ENCODE results near the gene CYB5R2.

Gene CYB5R2

DNA sequence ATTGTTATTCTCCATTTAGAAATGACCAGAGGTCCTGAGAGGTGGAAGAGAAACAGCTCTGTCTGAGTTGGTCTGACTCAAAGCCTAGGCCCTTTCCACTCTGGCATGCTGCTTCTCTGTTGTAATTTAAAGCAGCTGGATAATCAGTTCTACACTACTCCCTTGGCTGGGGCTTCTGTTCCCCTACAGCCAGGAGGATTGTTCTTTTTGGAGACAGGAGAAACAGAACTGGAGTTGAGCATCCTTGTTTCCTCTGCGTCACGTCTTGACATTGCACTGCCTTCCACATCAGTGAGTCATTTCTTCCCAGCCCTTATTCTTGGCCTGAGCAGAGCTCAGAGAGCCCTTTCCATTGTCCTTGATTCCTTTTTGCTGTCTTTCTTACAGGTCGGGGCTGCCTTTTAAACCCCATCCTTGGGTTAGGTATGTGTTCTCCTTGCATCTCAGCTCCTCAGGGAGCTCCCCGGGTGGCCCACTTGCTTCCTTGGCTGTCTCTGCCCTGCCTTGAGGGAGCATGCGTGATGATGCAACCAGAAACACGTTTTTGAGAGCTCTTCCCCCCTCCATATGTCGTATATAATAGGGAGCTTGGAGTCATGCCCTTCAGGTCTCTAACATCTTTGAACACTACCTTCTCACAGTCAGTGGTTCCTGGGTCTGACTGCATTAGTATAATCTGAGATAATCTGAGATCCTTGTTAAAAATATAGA, 35.7 kb downstream of the CYB5R2 start:
- ChIA-PET CTCF (interaction anchor here (0.8 to 3.1 kb wide), 8 partner anchors 10 to 125 kb away, joined by 3 to 10 read pairs (median 3); no protein-coding TSS in a partner anchor), POLR2A (no interaction called here)
- TF ChIP-seq, protein P1, sequence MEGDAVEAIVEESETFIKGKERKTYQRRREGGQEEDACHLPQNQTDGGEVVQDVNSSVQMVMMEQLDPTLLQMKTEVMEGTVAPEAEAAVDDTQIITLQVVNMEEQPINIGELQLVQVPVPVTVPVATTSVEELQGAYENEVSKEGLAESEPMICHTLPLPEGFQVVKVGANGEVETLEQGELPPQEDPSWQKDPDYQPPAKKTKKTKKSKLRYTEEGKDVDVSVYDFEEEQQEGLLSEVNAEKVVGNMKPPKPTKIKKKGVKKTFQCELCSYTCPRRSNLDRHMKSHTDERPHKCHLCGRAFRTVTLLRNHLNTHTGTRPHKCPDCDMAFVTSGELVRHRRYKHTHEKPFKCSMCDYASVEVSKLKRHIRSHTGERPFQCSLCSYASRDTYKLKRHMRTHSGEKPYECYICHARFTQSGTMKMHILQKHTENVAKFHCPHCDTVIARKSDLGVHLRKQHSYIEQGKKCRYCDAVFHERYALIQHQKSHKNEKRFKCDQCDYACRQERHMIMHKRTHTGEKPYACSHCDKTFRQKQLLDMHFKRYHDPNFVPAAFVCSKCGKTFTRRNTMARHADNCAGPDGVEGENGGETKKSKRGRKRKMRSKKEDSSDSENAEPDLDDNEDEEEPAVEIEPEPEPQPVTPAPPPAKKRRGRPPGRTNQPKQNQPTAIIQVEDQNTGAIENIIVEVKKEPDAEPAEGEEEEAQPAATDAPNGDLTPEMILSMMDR (IDR thresholded peaks at IDR 0.05; ENCODE audit: control extremely low read depth, extremely low read depth, low read depth, missing control alignments), result no peak
- DNase-seq (ENCODE audit: extremely low spot score), result no peak

DNA sequence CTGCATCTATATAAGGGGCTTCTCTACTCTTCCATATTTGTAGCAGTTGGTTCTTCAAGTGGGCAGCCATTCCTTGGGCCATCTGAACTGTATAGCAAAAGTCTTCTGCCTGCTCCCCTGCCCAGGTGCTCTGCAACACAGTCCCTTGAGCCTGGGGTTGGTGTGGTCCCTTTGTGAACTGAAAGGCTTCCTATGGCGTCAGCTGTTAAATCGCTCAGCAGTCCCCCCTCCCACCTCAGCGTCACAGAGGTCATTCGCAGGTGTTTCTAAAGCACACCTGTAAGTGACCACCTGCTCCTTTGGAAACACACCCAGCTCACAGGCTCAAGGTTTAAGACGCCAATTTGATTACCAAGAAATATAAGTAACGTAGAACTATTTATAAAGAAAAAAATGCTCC, 37.0 kb downstream of the CYB5R2 start:
- no peak for DNase-seq (ENCODE audit: extremely low spot score)
- CTCF ChIA-PET, result interaction anchor here (0.8 to 3.1 kb wide), 3 partner anchors 8 to 351 kb away, joined by 3 to 10 read pairs (median 3); partner anchors contain the start of gene EIF3F
- TF ChIP-seq, protein P1 (IDR thresholded peaks at IDR 0.05; ENCODE audit: control extremely low read depth, extremely low read depth, low read depth, missing control alignments), result no peak
- POLR2A ChIA-PET, result no interaction called here

DNA sequence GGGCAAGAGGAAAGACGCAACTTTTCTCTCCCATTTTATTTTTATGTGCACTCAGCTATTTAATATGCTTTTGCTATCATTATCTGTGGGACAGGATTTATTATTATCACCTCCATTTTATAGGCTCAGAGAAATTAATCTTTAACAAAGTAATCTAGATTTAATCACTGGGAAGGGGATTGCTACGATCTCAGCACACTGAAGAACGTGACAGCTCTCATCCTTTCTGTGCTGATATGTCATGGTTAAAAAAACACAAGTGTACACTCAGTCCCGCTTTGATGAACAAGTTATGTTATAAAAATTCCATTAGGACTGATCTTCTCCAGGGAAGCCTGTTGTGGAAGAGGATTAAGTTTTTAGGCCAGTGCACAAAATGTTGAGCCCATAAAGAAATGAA, 37.6 kb downstream of the CYB5R2 start:
- POLR2A ChIA-PET, result no interaction called here
- TF ChIP-seq, protein P1 (IDR thresholded peaks at IDR 0.05; ENCODE audit: control extremely low read depth, extremely low read depth, low read depth, missing control alignments), result no peak
- no peak for DNase-seq (ENCODE audit: extremely low spot score)
- CTCF ChIA-PET, result interaction anchor here (1.1 kb wide), 1 partner anchor 13 kb away, joined by 3 read pairs; no protein-coding TSS in a partner anchor

DNA sequence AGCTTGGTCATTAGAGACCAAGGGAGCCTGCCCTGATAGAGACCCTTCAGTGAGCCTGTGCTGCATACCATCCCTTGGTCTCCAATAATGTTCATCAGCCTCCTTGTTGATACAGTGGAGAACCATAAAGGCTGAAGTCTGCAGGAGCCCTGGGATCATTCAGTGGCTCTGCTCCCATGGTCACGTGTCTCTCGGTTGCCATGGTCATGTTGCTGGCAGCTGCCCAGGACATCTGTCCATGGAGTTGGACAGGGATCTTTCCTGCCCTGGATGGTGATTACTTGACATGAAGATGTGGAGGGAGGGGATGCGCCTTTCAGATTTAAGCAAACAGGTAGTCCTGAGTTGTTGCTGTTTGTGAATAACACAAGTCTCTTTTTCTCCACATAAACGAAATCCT, 38.2 kb downstream of the CYB5R2 start:
- POLR2A ChIA-PET, result no interaction called here
- TF ChIP-seq, protein P1 (IDR thresholded peaks at IDR 0.05; ENCODE audit: control extremely low read depth, extremely low read depth, low read depth, missing control alignments), result no peak
- DNase-seq (ENCODE audit: extremely low spot score), result no peak

DNA sequence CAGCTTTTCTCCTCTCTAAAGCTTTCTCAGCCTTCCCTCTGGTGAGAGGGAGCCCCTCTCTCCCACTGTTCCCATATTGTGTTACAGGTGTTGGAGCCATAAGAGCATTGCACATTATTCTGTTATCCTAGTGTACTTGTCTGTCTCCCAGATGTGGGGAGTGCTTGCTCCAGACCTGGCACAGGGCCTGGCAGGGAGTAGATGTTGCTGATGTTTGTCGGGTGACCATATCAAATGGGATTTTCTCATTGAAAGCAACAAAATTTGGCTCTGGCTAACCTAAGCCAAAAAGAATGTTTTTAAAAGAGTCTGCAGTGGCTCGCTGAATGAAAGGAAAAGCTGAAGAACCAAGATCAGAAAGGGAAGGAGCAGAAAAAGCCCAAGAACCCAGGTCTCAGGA, 41.1 kb downstream of the CYB5R2 start:
- CTCF ChIA-PET, result no interaction called here
- POLR2A ChIA-PET, result no interaction called here
- TF ChIP-seq, protein P1 (IDR thresholded peaks at IDR 0.05; ENCODE audit: control extremely low read depth, extremely low read depth, low read depth, missing control alignments), result no peak
- no peak for DNase-seq (ENCODE audit: extremely low spot score)

More for the DNA sequence above, 38.2 kb downstream of the CYB5R2 start:
- CTCF ChIA-PET, result no interaction called here

DNA sequence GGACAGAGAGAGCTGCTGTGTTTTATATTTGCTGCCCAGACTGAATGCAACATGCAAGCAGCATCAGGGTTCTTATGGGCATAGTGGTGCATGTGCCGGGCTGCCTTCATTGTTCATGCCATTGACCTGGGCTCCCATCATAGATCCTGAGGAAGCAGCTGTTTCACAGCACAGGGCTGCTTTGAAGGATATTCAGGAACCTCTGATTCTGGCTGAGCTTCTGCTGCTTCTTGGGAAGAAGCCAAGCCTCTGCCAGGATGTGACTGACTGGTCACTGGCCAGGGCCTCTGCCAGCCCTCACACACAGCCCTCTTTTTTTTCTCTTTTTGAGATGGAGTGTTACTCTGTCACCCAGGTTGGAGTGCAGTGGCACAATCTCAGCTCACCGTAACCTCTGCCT, 43.3 kb downstream of the CYB5R2 start:
- no peak for DNase-seq (ENCODE audit: extremely low spot score)
- TF ChIP-seq, protein P1 (IDR thresholded peaks at IDR 0.05; ENCODE audit: control extremely low read depth, extremely low read depth, low read depth, missing control alignments), result no peak
- ChIA-PET POLR2A (no interaction called here), CTCF (interaction anchor here (0.9 to 1.7 kb wide), 3 partner anchors 11 to 37 kb away, joined by 3 to 5 read pairs (median 3); no protein-coding TSS in a partner anchor)
